Measurements from ENCODE around the gene DEF6.

DEF6 gene

GRCh38 chr6:35297601-35298481 lies at the start of gene DEF6:
Gene DEF6 (plus strand): TSS chr6:35297818. CDS start chr6:35297857, 39 bp downstream.
- DNase-seq (ENCODE audit: low read depth, low spot score), result peak; percentile 76

GRCh38 chr6:35248300-35248699 lies 49.3 kb upstream of the DEF6 start:
- DNase-seq (ENCODE audit: low read depth, low spot score), result no peak

- DNase-seq (ENCODE audit: low read depth, low spot score), result no peak
These were observed 48.7 kb upstream of the DEF6 start for GRCh38 chr6:35248965-35249364.

GRCh38 chr6:35251949-35252348 lies 45.7 kb upstream of the DEF6 start:
- DNase-seq (ENCODE audit: low read depth, low spot score), result no peak

GRCh38 chr6:35253249-35253648 lies 44.4 kb upstream of the DEF6 start:
- DNase-seq (ENCODE audit: low read depth, low spot score), result no peak

GRCh38 chr6:35258336-35258735 lies 39.3 kb upstream of the DEF6 start:
- DNase-seq (ENCODE audit: low read depth, low spot score), result no peak

GRCh38 chr6:35258858-35259193 lies 38.8 kb upstream of the DEF6 start:
- DNase-seq (ENCODE audit: low read depth, low spot score), result peak; percentile 76

GRCh38 chr6:35259194-35259947 lies 38.2 kb upstream of the DEF6 start, which contains the start of gene ZNF76:
Gene ZNF76 (plus strand): TSS chr6:35259735. CDS start chr6:35281152, 21,417 bp downstream.
- peak; percentile 99 for DNase-seq (ENCODE audit: low read depth, low spot score)

GRCh38 chr6:35259948-35260590 lies 37.5 kb upstream of the DEF6 start:
- no peak for DNase-seq (ENCODE audit: low read depth, low spot score)

GRCh38 chr6:35260591-35261570 lies 36.7 kb upstream of the DEF6 start:
- DNase-seq (ENCODE audit: low read depth, low spot score), result no peak

GRCh38 chr6:35262596-35262995 lies 35.0 kb upstream of the DEF6 start:
- no peak for DNase-seq (ENCODE audit: low read depth, low spot score)

- DNase-seq (ENCODE audit: low read depth, low spot score), result no peak
These were observed 32.9 kb upstream of the DEF6 start for GRCh38 chr6:35264550-35265274.

- DNase-seq (ENCODE audit: low read depth, low spot score), result no peak
These were observed 32.1 kb upstream of the DEF6 start for GRCh38 chr6:35265523-35265922.

GRCh38 chr6:35267446-35267845 lies 30.2 kb upstream of the DEF6 start:
- no peak for DNase-seq (ENCODE audit: low read depth, low spot score)

- no peak for DNase-seq (ENCODE audit: low read depth, low spot score)
These were observed 29.7 kb upstream of the DEF6 start for GRCh38 chr6:35267897-35268296.

GRCh38 chr6:35272005-35272404 lies 25.6 kb upstream of the DEF6 start:
- no peak for DNase-seq (ENCODE audit: low read depth, low spot score)

GRCh38 chr6:35273822-35274559 lies 23.6 kb upstream of the DEF6 start:
- no peak for DNase-seq (ENCODE audit: low read depth, low spot score)

- no peak for DNase-seq (ENCODE audit: low read depth, low spot score)
These were observed 21.8 kb upstream of the DEF6 start for GRCh38 chr6:35275744-35276260.

- DNase-seq (ENCODE audit: low read depth, low spot score), result no peak
These were observed 18.9 kb upstream of the DEF6 start for GRCh38 chr6:35278708-35279107.
